HepG2 (cell line): ENCODE measurements around the gene THRA. TPM values are rescaled to one million over a fixed set of nuclear protein-coding genes. Genes with fewer than 3 reads are reported as not detected.
A peak's percentile ranks its signal among the peaks of the same experiment; 100 is the strongest.

Experiments used
- AGO2 ChIP-seq: fragments of 200-400 bp; formaldehyde crosslinking; optimal IDR thresholded peaks from 2 replicates; pipeline ENCODE3; 2017; ENCODE audit warnings: mild to moderate bottlenecking, low read depth, low read length, moderate library complexity
- CERS6 ChIP-seq: sonication (generic); formaldehyde crosslinking; IDR thresholded peaks from 2 replicates; pipeline ENCODE4 v1.5.0; 2020; ENCODE audit warnings: missing genetic modification reagents
- DNMT1 ChIP-seq: sonication (generic); formaldehyde crosslinking; IDR thresholded peaks from 2 replicates; pipeline ENCODE4 v1.5.1; 2020; ENCODE audit warnings: mild to moderate bottlenecking, missing genetic modification reagents
- ESRRA ChIP-seq: sonication (generic); formaldehyde crosslinking; IDR thresholded peaks from 2 replicates; pipeline ENCODE4 v1.5.1; 2020; ENCODE audit warnings: mild to moderate bottlenecking, low read depth, missing genetic modification reagents
- MED13 ChIP-seq: sonication (generic); formaldehyde crosslinking; IDR thresholded peaks from 2 replicates; pipeline ENCODE4 v1.5.0; 2020; ENCODE audit warnings: missing genetic modification reagents
- PITX1 ChIP-seq: sonication (generic); formaldehyde crosslinking; IDR thresholded peaks from 2 replicates; pipeline ENCODE4 v1.5.1; 2020; ENCODE audit warnings: mild to moderate bottlenecking, missing genetic modification reagents
- RBAK ChIP-seq: sonication (generic); formaldehyde crosslinking; IDR thresholded peaks from 2 replicates; pipeline ENCODE4 v1.5.1; 2020; ENCODE audit warnings: mild to moderate bottlenecking, missing genetic modification reagents
- SETDB1 ChIP-seq: sonication (generic); formaldehyde crosslinking; IDR thresholded peaks from 2 replicates; pipeline ENCODE4 v1.5.1; 2020; ENCODE audit warnings: missing genetic modification reagents, mild to moderate bottlenecking, borderline replicate concordance
- SNAPC2 ChIP-seq: sonication (generic); formaldehyde crosslinking; IDR thresholded peaks from 2 replicates; pipeline ENCODE4 v1.8.1; 2022; ENCODE audit warnings: mild to moderate bottlenecking, missing genetic modification reagents
- TSC22D2 ChIP-seq: sonication (generic); formaldehyde crosslinking; IDR thresholded peaks from 2 replicates; pipeline ENCODE4 v1.5.1; 2020; ENCODE audit warnings: missing genetic modification reagents, mild to moderate bottlenecking, borderline replicate concordance
- ZNF136 ChIP-seq: sonication (generic); formaldehyde crosslinking; IDR thresholded peaks from 2 replicates; pipeline ENCODE4 v1.8.1; 2022; ENCODE audit warnings: low read depth, mild to moderate bottlenecking, moderate library complexity, missing genetic modification reagents
- ZNF138 ChIP-seq: sonication (generic); formaldehyde crosslinking; IDR thresholded peaks from 2 replicates; pipeline ENCODE4 v1.5.0; 2020; ENCODE audit warnings: mild to moderate bottlenecking, low read depth, missing genetic modification reagents
- ZNF20 ChIP-seq: sonication (generic); formaldehyde crosslinking; IDR thresholded peaks from 2 replicates; pipeline ENCODE4 v1.4.0; 2020; ENCODE audit warnings: mild to moderate bottlenecking, moderate library complexity, missing genetic modification reagents
- ZNF234 ChIP-seq: sonication (generic); formaldehyde crosslinking; conservative IDR thresholded peaks from 2 replicates; pipeline ENCODE4 v1.5.1; 2020; ENCODE audit warnings: mild to moderate bottlenecking, missing genetic modification reagents
- ZNF260 ChIP-seq: sonication (generic); formaldehyde crosslinking; IDR thresholded peaks from 2 replicates; pipeline ENCODE4 v1.4.0; 2020; ENCODE audit warnings: missing genetic modification reagents, low read depth, mild to moderate bottlenecking, borderline replicate concordance
- ZNF296 ChIP-seq: sonication (generic); formaldehyde crosslinking; conservative IDR thresholded peaks from 2 replicates; pipeline ENCODE4 v1.5.0; 2020; ENCODE audit warnings: mild to moderate bottlenecking, missing genetic modification reagents
- ZNF326 ChIP-seq: sonication (generic); formaldehyde crosslinking; IDR thresholded peaks from 2 replicates; pipeline ENCODE4 v1.4.0; 2020; ENCODE audit warnings: missing genetic modification reagents, borderline replicate concordance
- ZNF724P ChIP-seq: sonication (generic); formaldehyde crosslinking; IDR thresholded peaks from 2 replicates; pipeline ENCODE4 v1.8.0; 2022; ENCODE audit warnings: missing genetic modification reagents, borderline replicate concordance
- ZNF747 ChIP-seq: sonication (generic); formaldehyde crosslinking; IDR thresholded peaks from 2 replicates; pipeline ENCODE4 v1.8.1; 2023; ENCODE audit warnings: missing genetic modification reagents, mild to moderate bottlenecking, borderline replicate concordance
- ZNF816 ChIP-seq: sonication (generic); formaldehyde crosslinking; IDR thresholded peaks from 2 replicates; pipeline ENCODE4 v1.8.0; 2022; ENCODE audit warnings: missing genetic modification reagents, mild to moderate bottlenecking, borderline replicate concordance
- ZSCAN22 ChIP-seq: sonication (generic); formaldehyde crosslinking; IDR thresholded peaks from 2 replicates; pipeline ENCODE4 v1.4.0; 2020; ENCODE audit warnings: mild to moderate bottlenecking, missing genetic modification reagents
- polyA plus RNA-seq, 8 experiments: library from polyadenylated mRNA; depleted of rRNA in 3 of 8; stranded (reverse) in 7 of 8; unstranded in 1 of 8; fragments of >200 nt; fragmentation: Illumina TruSeq in 4 of 8; extraction: Trizol in 4 of 8; gene quantifications; 2 replicates each; pipeline versions ENCODE4 v1.2.1 to v1.2.3, GENCODE V29; 2011 to 2016; ENCODE audit warnings: low read depth in 4 of 8, missing spikeins in 1 of 8, mixed read lengths in 1 of 8; ENCODE audit not compliant: insufficient read depth in 1 of 8
- total RNA-seq, 5 experiments: library from RNA; depleted of rRNA; stranded (reverse); fragments of >200 nt; fragmentation: Illumina TruSeq; extraction: Trizol; gene quantifications; 2 replicates each; pipeline ENCODE4 v1.2.3, GENCODE V29; 2016; ENCODE audit warnings: low read depth in 1 of 5
- TF ChIP-seq, protein P1 (sequence below): IDR thresholded peaks from 2 replicates; pipeline ENCODE4 v1.4.0; 2020; ENCODE audit warnings: mild to moderate bottlenecking, missing genetic modification reagents
- TF ChIP-seq, protein P2 (sequence below): IDR thresholded peaks from 2 replicates; pipeline ENCODE4 v1.6.1; 2016
- TF ChIP-seq, protein P3 (sequence below): sonication (generic); formaldehyde crosslinking; conservative IDR thresholded peaks from 2 replicates; pipeline ENCODE4 v1.8.0; 2022; ENCODE audit warnings: mild to moderate bottlenecking, moderate library complexity, missing genetic modification reagents

Gene THRA
- total and polyA plus RNA-seq, 2 of the 13 experiments (the other 11 are each of a cell fraction or from before 2014, with no cell fraction given): 8.0 to 9.9 TPM

- TF ChIP-seq, protein P1, sequence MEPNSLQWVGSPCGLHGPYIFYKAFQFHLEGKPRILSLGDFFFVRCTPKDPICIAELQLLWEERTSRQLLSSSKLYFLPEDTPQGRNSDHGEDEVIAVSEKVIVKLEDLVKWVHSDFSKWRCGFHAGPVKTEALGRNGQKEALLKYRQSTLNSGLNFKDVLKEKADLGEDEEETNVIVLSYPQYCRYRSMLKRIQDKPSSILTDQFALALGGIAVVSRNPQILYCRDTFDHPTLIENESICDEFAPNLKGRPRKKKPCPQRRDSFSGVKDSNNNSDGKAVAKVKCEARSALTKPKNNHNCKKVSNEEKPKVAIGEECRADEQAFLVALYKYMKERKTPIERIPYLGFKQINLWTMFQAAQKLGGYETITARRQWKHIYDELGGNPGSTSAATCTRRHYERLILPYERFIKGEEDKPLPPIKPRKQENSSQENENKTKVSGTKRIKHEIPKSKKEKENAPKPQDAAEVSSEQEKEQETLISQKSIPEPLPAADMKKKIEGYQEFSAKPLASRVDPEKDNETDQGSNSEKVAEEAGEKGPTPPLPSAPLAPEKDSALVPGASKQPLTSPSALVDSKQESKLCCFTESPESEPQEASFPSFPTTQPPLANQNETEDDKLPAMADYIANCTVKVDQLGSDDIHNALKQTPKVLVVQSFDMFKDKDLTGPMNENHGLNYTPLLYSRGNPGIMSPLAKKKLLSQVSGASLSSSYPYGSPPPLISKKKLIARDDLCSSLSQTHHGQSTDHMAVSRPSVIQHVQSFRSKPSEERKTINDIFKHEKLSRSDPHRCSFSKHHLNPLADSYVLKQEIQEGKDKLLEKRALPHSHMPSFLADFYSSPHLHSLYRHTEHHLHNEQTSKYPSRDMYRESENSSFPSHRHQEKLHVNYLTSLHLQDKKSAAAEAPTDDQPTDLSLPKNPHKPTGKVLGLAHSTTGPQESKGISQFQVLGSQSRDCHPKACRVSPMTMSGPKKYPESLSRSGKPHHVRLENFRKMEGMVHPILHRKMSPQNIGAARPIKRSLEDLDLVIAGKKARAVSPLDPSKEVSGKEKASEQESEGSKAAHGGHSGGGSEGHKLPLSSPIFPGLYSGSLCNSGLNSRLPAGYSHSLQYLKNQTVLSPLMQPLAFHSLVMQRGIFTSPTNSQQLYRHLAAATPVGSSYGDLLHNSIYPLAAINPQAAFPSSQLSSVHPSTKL (CRISPR knock-in tag): no peak
- no peak for TF ChIP-seq PITX1
- TF ChIP-seq ZNF747: no peak
- TF ChIP-seq ZNF136: no peak
- TF ChIP-seq DNMT1 (CRISPR knock-in tag): 0 out of 2 replicates have a peak, but pooled peaks have one; percentile 33
- TF ChIP-seq SNAPC2: no peak
- no peak; the same call in 1 of the 2 replicates for TF ChIP-seq ZNF326 (CRISPR knock-in tag)
- no peak for TF ChIP-seq ZNF260 (CRISPR knock-in tag)
- no peak for TF ChIP-seq ESRRA (CRISPR knock-in tag)
- no peak for TF ChIP-seq ZSCAN22 (CRISPR knock-in tag)
- TF ChIP-seq ZNF138 (CRISPR knock-in tag): no peak
- TF ChIP-seq CERS6 (CRISPR knock-in tag): no peak
- TF ChIP-seq MED13 (CRISPR knock-in tag): no peak
- TF ChIP-seq ZNF296: 0 out of 2 replicates have a peak, but pooled peaks have one; percentile 21
- TF ChIP-seq ZNF724P (CRISPR knock-in tag): no peak
- TF ChIP-seq, protein P2, sequence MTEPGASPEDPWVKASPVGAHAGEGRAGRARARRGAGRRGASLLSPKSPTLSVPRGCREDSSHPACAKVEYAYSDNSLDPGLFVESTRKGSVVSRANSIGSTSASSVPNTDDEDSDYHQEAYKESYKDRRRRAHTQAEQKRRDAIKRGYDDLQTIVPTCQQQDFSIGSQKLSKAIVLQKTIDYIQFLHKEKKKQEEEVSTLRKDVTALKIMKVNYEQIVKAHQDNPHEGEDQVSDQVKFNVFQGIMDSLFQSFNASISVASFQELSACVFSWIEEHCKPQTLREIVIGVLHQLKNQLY (CRISPR knock-in tag): no peak
- TF ChIP-seq RBAK (CRISPR knock-in tag): no peak
- no peak for TF ChIP-seq AGO2
- no peak for TF ChIP-seq TSC22D2 (CRISPR knock-in tag)
- TF ChIP-seq SETDB1 (CRISPR knock-in tag): no peak
- no peak for TF ChIP-seq ZNF20 (CRISPR knock-in tag)
- 0 out of 2 replicates have a peak, but pooled peaks have one; percentile 23 for TF ChIP-seq ZNF816
- TF ChIP-seq, protein P3, sequence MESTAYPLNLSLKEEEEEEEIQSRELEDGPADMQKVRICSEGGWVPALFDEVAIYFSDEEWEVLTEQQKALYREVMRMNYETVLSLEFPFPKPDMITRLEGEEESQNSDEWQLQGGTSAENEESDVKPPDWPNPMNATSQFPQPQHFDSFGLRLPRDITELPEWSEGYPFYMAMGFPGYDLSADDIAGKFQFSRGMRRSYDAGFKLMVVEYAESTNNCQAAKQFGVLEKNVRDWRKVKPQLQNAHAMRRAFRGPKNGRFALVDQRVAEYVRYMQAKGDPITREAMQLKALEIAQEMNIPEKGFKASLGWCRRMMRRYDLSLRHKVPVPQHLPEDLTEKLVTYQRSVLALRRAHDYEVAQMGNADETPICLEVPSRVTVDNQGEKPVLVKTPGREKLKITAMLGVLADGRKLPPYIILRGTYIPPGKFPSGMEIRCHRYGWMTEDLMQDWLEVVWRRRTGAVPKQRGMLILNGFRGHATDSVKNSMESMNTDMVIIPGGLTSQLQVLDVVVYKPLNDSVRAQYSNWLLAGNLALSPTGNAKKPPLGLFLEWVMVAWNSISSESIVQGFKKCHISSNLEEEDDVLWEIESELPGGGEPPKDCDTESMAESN (CRISPR knock-in tag): no peak
- TF ChIP-seq ZNF234 (CRISPR knock-in tag): no peak
Measured at GRCh38 chr17:40063901-40064531, 1.3 kb downstream of the THRA start (continued).
